ENCODE results near the gene SH3BP2.

The SH3BP2 gene

GRCh38 chr4:2750719-2751605, 41.9 kb upstream of the SH3BP2 start:
- Histone ChIP-seq H3F3A (ENCODE audit: insufficient read depth, low read length) (no peaks in the 10 kb centered on the region), H3K9me2 (ENCODE audit: low read depth, low read length) (no peaks in the 10 kb centered on the region), H3K79me2 (ENCODE audit: insufficient read depth, low read length) (0 out of 2 replicates have a peak, but pooled peaks cover 6% of the 10 kb centered on the region), H3K9ac (ENCODE audit: low read length) (no peak overlapping the region), H3K9me3 (ENCODE audit: low read length) (no peaks in the 10 kb centered on the region), H3K4me3 (ENCODE audit: low read depth, low read length, poor library complexity, severe bottlenecking) (no peak overlapping the region), H3K36me3 (ENCODE audit: insufficient read depth, low read length) (peaks cover 10% of the 10 kb centered on the region; the same call in 1 of the 2 replicates), H3K27me3 (ENCODE audit: insufficient read depth, low read length) (no peaks in the 10 kb centered on the region), H3K4me2 (ENCODE audit: low read length) (no peak overlapping the region), H3K27ac (ENCODE audit: low read depth, low read length, poor library complexity, severe bottlenecking) (no peak overlapping the region), H2AFZ (ENCODE audit: low read length) (no peak overlapping the region), H3K4me1 (ENCODE audit: insufficient read depth, low read length, severe bottlenecking) (peaks cover 36% of the 10 kb centered on the region), H4K20me1 (ENCODE audit: insufficient read depth, low read length) (no peaks in the 10 kb centered on the region)
- no peak for TF ChIP-seq EZH2 (IDR thresholded peaks at IDR 0.05; ENCODE audit: borderline replicate concordance, low read length)
- TF ChIP-seq, protein P1, sequence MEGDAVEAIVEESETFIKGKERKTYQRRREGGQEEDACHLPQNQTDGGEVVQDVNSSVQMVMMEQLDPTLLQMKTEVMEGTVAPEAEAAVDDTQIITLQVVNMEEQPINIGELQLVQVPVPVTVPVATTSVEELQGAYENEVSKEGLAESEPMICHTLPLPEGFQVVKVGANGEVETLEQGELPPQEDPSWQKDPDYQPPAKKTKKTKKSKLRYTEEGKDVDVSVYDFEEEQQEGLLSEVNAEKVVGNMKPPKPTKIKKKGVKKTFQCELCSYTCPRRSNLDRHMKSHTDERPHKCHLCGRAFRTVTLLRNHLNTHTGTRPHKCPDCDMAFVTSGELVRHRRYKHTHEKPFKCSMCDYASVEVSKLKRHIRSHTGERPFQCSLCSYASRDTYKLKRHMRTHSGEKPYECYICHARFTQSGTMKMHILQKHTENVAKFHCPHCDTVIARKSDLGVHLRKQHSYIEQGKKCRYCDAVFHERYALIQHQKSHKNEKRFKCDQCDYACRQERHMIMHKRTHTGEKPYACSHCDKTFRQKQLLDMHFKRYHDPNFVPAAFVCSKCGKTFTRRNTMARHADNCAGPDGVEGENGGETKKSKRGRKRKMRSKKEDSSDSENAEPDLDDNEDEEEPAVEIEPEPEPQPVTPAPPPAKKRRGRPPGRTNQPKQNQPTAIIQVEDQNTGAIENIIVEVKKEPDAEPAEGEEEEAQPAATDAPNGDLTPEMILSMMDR (IDR thresholded peaks at IDR 0.05; ENCODE audit: low read length): no peak

DNA sequence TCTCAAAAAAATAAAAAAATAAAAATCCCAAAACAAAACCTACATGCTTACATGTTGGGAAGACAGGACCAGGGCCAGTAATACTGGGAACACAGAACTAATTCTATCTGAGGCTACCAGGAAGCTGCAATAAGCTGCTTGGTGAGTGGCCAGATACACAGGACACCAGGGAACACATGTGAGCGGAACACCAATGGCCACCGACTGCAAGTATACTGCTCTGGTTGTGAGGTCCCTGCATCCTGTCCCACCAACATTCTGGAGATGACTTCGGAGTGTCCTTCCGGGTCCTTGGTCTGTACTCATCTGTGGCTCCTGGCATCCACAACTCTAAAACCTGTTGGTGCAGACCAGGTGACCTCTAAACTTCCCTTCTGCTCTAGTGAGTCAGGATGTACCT, 39.4 kb upstream of the SH3BP2 start:
- 0 out of 2 replicates have a peak, but pooled peaks cover 6% of the 10 kb centered on the region for H3K79me2 ChIP-seq (ENCODE audit: insufficient read depth, low read length)
- peaks cover 16% of the 10 kb centered on the region for H3K4me1 ChIP-seq (ENCODE audit: insufficient read depth, low read length, severe bottlenecking)
- TF ChIP-seq EZH2 (IDR thresholded peaks at IDR 0.05; ENCODE audit: borderline replicate concordance, low read length): no peak
- TF ChIP-seq, protein P1 (IDR thresholded peaks at IDR 0.05; ENCODE audit: low read length): no peak
- no peaks in the 10 kb centered on the region for H3K9me2 ChIP-seq (ENCODE audit: low read depth, low read length)
- no peak overlapping the region for H3K4me2 ChIP-seq (ENCODE audit: low read length)
- H3F3A ChIP-seq (ENCODE audit: insufficient read depth, low read length): no peaks in the 10 kb centered on the region
- no peak overlapping the region for H3K4me3 ChIP-seq (ENCODE audit: low read depth, low read length, poor library complexity, severe bottlenecking)
- no peaks in the 10 kb centered on the region for H3K36me3 ChIP-seq (ENCODE audit: insufficient read depth, low read length)
- H3K9ac ChIP-seq (ENCODE audit: low read length): no peak overlapping the region
- H3K27ac ChIP-seq (ENCODE audit: low read depth, low read length, poor library complexity, severe bottlenecking): no peak overlapping the region
- no peaks in the 10 kb centered on the region for H3K27me3 ChIP-seq (ENCODE audit: insufficient read depth, low read length)
- H4K20me1 ChIP-seq (ENCODE audit: insufficient read depth, low read length): no peaks in the 10 kb centered on the region
- H3K9me3 ChIP-seq (ENCODE audit: low read length): no peaks in the 10 kb centered on the region
- no peak overlapping the region for H2AFZ ChIP-seq (ENCODE audit: low read length)

- H3K79me2 ChIP-seq (ENCODE audit: insufficient read depth, low read length): 0 out of 2 replicates have a peak, but pooled peaks cover 6% of the 10 kb centered on the region
- H3K9me3 ChIP-seq (ENCODE audit: low read length): no peaks in the 10 kb centered on the region
- H3K4me3 ChIP-seq (ENCODE audit: low read depth, low read length, poor library complexity, severe bottlenecking): peak overlapping the region; percentile 90
- no peaks in the 10 kb centered on the region for H3K36me3 ChIP-seq (ENCODE audit: insufficient read depth, low read length)
- peak overlapping the region; percentile 77 for H3K9ac ChIP-seq (ENCODE audit: low read length)
- no peak for TF ChIP-seq EZH2 (IDR thresholded peaks at IDR 0.05; ENCODE audit: borderline replicate concordance, low read length)
- TF ChIP-seq, protein P1 (IDR thresholded peaks at IDR 0.05; ENCODE audit: low read length): no peak
- no peaks in the 10 kb centered on the region for H3K9me2 ChIP-seq (ENCODE audit: low read depth, low read length)
- H3K27me3 ChIP-seq (ENCODE audit: insufficient read depth, low read length): no peaks in the 10 kb centered on the region
- H3F3A ChIP-seq (ENCODE audit: insufficient read depth, low read length): no peaks in the 10 kb centered on the region
- H3K4me1 ChIP-seq (ENCODE audit: insufficient read depth, low read length, severe bottlenecking): peaks cover 13% of the 10 kb centered on the region
- no peaks in the 10 kb centered on the region for H4K20me1 ChIP-seq (ENCODE audit: insufficient read depth, low read length)
- H2AFZ ChIP-seq (ENCODE audit: low read length): no peak overlapping the region
- peak overlapping the region; percentile 89 for H3K4me2 ChIP-seq (ENCODE audit: low read length)
- H3K27ac ChIP-seq (ENCODE audit: low read depth, low read length, poor library complexity, severe bottlenecking): no peak overlapping the region
These were observed 37.8 kb upstream of the SH3BP2 start for GRCh38 chr4:2754848-2755819.
